Left lung (tissue), 10 donors: ENCODE results near the gene MAGI1. TPM values are rescaled to one million over a fixed set of nuclear protein-coding genes. Genes with fewer than 3 reads are reported as not detected.

Experiments
- ATAC-seq: fragments of 200-7000 bp; cut with Tn5 transposase; one replicate; pipeline ENCODE4 v1.9.1; 2020; ENCODE audit warnings: moderate library complexity
- DNase-seq, 4 donors: peaks; one replicate each; pipeline ENCODE4 v3.0.0-alpha.2; 2013 to 2020
- H3K27ac ChIP-seq, 2 donors: fragments of 200-600 bp; sonication (generic) in 1 of 2; one replicate each; pipeline versions ENCODE4 v1.5.0 to v1.8.0; 2020 to 2021
- H3K27me3 ChIP-seq, 2 donors: fragments of 200-600 bp; sonication (generic) in 1 of 2; one replicate each; pipeline versions ENCODE4 v1.5.0 to v1.8.0; 2020 to 2021
- H3K36me3 ChIP-seq, 2 donors: fragments of 200-600 bp; sonication (generic) in 1 of 2; one replicate each; pipeline versions ENCODE4 v1.5.0 to v1.8.0; 2020 to 2021
- H3K4me1 ChIP-seq, 2 donors: fragments of 200-600 bp; one replicate each; pipeline ENCODE4 v1.8.0; 2021
- H3K4me3 ChIP-seq, 2 donors: fragments of 200-600 bp; sonication (generic) in 1 of 2; one replicate each; pipeline versions ENCODE4 v1.5.0 to v1.8.0; 2020 to 2021; ENCODE audit warnings: mild to moderate bottlenecking in 1 of 2
- H3K9me3 ChIP-seq, 2 donors: fragments of 200-600 bp; sonication (generic) in 1 of 2; one replicate each; pipeline versions ENCODE4 v1.5.0 to v1.8.0; 2020 to 2021
- intact Hi-C, 2 donors: fragments of 100-400 bp; cut with DNase I; formaldehyde crosslinking; loops; one replicate each; pipeline versions ENCODE4 v1.11.2 to v1.14.2; 2022
- polyA plus RNA-seq, 6 donors: library from polyadenylated mRNA; unstranded; fragments of 120-200 nt; gene quantifications; one replicate each; pipeline ENCODE4 v1.2.1, GENCODE V29; 2013; ENCODE audit not compliant: insufficient read length in 6 of 6
- total RNA-seq, 2 donors: library from RNA; stranded (reverse); fragmentation: NEBNext Ultra II Directional; extraction: Animal tissue kit (Norgen Biotek cat#: 25700); gene quantifications; one replicate each; pipeline ENCODE4 v1.2.1, GENCODE V29; 2021
- TF ChIP-seq, protein P1 (sequence below), 2 donors: fragments of 200-600 bp; sonication (generic) in 1 of 2; IDR thresholded peaks; one replicate each; pipeline versions ENCODE4 v1.5.0 to v1.8.0; 2021; ENCODE audit warnings: antibody characterized with exemption in 2 of 2
- donor health status: DM: no; HTN: yes; CAD: no.
- donor health status: DM: no; HTN: no; CAD: no.

Gene MAGI1
- total and polyA plus RNA-seq, 8 donors, result 25.4 to 32.0 (median 28.7) TPM

DNA sequence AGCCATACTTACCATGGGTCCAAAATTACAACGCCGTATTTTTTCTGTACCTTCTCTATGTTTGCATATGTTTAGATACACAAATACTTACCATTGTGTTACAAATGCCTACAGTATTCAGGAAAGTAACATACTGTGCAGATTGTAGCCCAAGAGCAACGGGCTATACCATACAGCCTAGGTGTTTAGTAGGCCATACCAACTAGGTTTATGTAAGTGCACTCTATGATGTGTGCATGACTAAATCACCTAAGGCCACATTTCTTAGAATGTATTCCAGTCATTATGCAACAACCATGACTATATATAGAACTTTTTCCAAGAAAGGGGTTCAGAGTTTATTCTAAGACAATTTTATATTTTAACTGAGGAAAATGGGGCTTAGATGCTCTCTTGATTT, 411.7 kb downstream of the MAGI1 start:
- Histone ChIP-seq H3K27me3 (no peaks in the 10 kb centered on the region), H3K36me3 (no peaks in the 10 kb centered on the region), H3K4me1 (no peaks in the 10 kb centered on the region), H3K27ac (no peak overlapping the region), H3K4me3 (no peak overlapping the region), H3K9me3 (peaks cover 0 to 2% of the 10 kb centered on the region in 2 donors)
- ATAC-seq (no peak), DNase-seq (no peak)
- intact Hi-C loops, result no loop called here
- TF ChIP-seq, protein P1, sequence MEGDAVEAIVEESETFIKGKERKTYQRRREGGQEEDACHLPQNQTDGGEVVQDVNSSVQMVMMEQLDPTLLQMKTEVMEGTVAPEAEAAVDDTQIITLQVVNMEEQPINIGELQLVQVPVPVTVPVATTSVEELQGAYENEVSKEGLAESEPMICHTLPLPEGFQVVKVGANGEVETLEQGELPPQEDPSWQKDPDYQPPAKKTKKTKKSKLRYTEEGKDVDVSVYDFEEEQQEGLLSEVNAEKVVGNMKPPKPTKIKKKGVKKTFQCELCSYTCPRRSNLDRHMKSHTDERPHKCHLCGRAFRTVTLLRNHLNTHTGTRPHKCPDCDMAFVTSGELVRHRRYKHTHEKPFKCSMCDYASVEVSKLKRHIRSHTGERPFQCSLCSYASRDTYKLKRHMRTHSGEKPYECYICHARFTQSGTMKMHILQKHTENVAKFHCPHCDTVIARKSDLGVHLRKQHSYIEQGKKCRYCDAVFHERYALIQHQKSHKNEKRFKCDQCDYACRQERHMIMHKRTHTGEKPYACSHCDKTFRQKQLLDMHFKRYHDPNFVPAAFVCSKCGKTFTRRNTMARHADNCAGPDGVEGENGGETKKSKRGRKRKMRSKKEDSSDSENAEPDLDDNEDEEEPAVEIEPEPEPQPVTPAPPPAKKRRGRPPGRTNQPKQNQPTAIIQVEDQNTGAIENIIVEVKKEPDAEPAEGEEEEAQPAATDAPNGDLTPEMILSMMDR (IDR thresholded peaks at IDR 0.05), result no peak

DNA sequence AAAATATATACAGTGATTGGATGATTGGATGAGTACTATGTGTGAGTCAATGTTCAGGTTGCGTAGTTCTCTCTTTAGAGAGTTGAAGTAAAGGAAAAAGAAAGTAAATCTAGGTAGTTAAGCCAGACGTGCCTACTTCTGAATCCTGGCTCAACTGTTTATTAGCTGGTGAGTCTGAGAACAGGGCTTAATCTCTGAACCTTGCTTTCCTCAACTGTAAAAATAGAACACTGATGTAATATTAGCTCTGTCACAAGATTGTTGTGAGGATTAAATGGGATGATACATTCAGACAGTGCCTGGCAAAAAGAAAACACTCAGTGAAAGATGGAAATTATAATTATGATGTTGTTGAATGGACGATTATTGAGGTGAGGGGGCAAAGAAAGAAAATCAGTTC, 413.4 kb downstream of the MAGI1 start:
- intact Hi-C loops, result no loop called here
- TF ChIP-seq, protein P1 (IDR thresholded peaks at IDR 0.05), result no peak
- Histone ChIP-seq H3K27me3 (no peaks in the 10 kb centered on the region), H3K4me3 (no peak overlapping the region), H3K27ac (no peak overlapping the region), H3K9me3 (no peaks in the 10 kb centered on the region), H3K4me1 (no peaks in the 10 kb centered on the region), H3K36me3 (no peaks in the 10 kb centered on the region)
- ATAC-seq, result no peak
- no peak for DNase-seq

DNA sequence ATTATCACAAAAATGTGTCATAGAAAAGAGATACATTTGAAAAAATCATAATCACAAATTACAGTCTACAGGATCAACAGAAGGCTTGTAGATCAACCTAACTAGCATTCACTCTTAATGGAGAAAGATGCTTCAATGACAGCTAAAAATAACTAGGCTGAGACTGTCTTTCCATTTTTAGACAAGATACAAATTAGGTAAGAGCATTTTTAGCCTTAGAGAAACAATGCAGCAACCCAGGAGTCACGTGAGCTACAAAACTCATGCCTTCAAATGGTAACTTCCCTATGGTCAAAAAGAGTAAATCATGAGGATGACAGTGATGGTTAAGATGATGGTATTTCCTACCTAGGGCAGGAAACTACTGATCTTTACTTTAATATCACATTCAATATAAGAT, 415.4 kb downstream of the MAGI1 start:
- no peak overlapping the region for H3K4me3 ChIP-seq
- H3K9me3 ChIP-seq, result no peaks in the 10 kb centered on the region
- intact Hi-C loops, result no loop called here
- no peaks in the 10 kb centered on the region for H3K27me3 ChIP-seq
- no peaks in the 10 kb centered on the region for H3K36me3 ChIP-seq
- no peak overlapping the region for H3K27ac ChIP-seq
- no peak for DNase-seq
- ATAC-seq, result no peak
- no peaks in the 10 kb centered on the region for H3K4me1 ChIP-seq
- TF ChIP-seq, protein P1 (IDR thresholded peaks at IDR 0.05), result no peak

DNA sequence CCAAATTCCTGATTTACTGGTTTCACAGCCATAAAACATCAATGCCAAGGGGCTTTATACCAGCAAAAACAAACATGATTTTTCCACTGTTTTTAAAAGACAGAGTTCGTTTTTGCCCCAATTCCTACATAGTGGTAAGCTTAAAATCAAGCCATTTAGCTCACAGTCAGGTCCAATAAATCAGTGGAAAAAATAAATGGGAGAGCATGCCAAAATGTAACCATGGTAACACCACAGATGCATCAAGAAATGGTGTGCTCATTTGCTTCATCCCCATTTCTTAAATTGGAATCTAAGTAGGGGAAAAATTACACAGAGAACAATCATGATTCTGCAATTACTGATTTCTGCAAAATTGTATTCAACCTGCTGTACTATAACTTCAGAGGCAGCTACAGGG, 418.8 kb downstream of the MAGI1 start:
- H3K27ac ChIP-seq, result no peak overlapping the region

DNA sequence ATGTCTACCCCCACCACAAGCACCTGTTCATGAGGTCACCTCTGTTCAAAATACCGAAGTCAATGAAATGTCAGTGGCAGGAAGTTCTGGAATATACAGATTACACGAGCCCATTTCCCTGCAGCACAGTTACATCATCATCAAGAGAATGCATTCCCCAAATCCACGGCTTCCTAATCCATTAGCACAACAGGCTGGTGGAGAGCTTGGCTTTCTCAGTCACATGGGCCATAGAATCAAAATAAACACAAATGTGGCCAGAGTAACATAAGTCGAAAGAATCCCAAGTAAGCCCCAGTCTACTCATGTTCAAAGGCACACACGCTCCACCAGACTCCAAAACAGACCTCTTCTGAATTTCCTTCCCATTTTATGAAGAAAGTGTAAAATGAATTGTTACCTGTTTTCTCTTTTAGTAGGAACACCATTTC, 419.3 kb downstream of the MAGI1 start:
- intact Hi-C loops, result no loop called here
- H3K36me3 ChIP-seq, result no peaks in the 10 kb centered on the region
- H3K27me3 ChIP-seq, result no peaks in the 10 kb centered on the region
- DNase-seq, result no peak
- no peaks in the 10 kb centered on the region for H3K4me1 ChIP-seq
- ATAC-seq, result no peak
- no peaks in the 10 kb centered on the region for H3K9me3 ChIP-seq
- H3K27ac ChIP-seq, result no peak overlapping the region
- H3K4me3 ChIP-seq, result no peak overlapping the region
- TF ChIP-seq, protein P1 (IDR thresholded peaks at IDR 0.05), result no peak

More for the DNA sequence above, 418.8 kb downstream of the MAGI1 start:
- intact Hi-C loops, result no loop called here
- ATAC-seq (no peak), DNase-seq (no peak)
- H3K4me1 ChIP-seq, result no peaks in the 10 kb centered on the region
- no peaks in the 10 kb centered on the region for H3K9me3 ChIP-seq
- no peaks in the 10 kb centered on the region for H3K27me3 ChIP-seq
- H3K36me3 ChIP-seq, result no peaks in the 10 kb centered on the region
- TF ChIP-seq, protein P1 (IDR thresholded peaks at IDR 0.05), result no peak
- no peak overlapping the region for H3K4me3 ChIP-seq
